Gastroesophageal sphincter (tissue), 3 donors: ENCODE results near the gene TTYH3.

Source experiments
- CTCF ChIP-seq, 4 experiments: fragments of 200-600 bp in 2 of 4; fragments of 450-650 bp in 2 of 4; sonication (generic) in 1 of 4; IDR thresholded peaks; one replicate each; pipeline ENCODE4 v1.5.1; 2017 to 2019; ENCODE audit warnings: antibody characterized with exemption in 4 of 4, mild to moderate bottlenecking in 2 of 4, moderate library complexity in 2 of 4
- EP300 ChIP-seq: sonication (generic); formaldehyde crosslinking; IDR thresholded peaks from one replicate; pipeline ENCODE4 v1.6.1; 2017; ENCODE audit warnings: antibody characterized with exemption, mild to moderate bottlenecking

- TF ChIP-seq CTCF (IDR thresholded peaks at IDR 0.05), result no peak
- TF ChIP-seq EP300, result no peak
These were observed 35.1 kb upstream of the TTYH3 start for GRCh38 chr7:2596464-2597272.
